GM12891 (cell line): Measurements from ENCODE around the gene LCE3C. TPM values are rescaled to one million over a fixed set of nuclear protein-coding genes. Genes with fewer than 3 reads are reported as not detected.
"Not testable (repeated sequence)": the region's sequence is repeated elsewhere in the genome, so short reads cannot be mapped to it uniquely, and the experiment has no call there.

Source experiments
- DNase-seq: peaks from one replicate; pipeline ENCODE4 v3.0.0; 2011; ENCODE audit warnings: low spot score; ENCODE audit not compliant: insufficient read length
- FAIRE-seq: peaks from 2 replicates; lab custom pipeline; 2011; peaks lifted over from hg19 to GRCh38; lab: Jason Lieb, UNC
- PAX5 ChIP-seq: IDR thresholded peaks from 2 replicates; pipeline ENCODE4 v1.6.1; 2011; ENCODE audit warnings: low read length, moderate library complexity, mild to moderate bottlenecking; ENCODE audit not compliant: insufficient read depth, severe bottlenecking
- POLR2A ChIP-seq: IDR thresholded peaks from 2 replicates; pipeline ENCODE4 v1.6.1; 2011; ENCODE audit warnings: low read depth, low read length, control low read depth
- POLR2AphosphoS5 ChIP-seq: IDR thresholded peaks from 2 replicates; pipeline ENCODE4 v1.6.1; 2011; ENCODE audit warnings: low read depth, low read length, control low read depth
- POU2F2 ChIP-seq: IDR thresholded peaks from 2 replicates; pipeline ENCODE4 v1.6.1; 2011; ENCODE audit warnings: low read depth, mild to moderate bottlenecking, control low read depth, low read length, moderate library complexity
- SPI1 ChIP-seq: IDR thresholded peaks from 2 replicates; pipeline ENCODE4 v1.6.1; 2011; ENCODE audit warnings: low read depth, low read length, control low read depth
- TAF1 ChIP-seq: IDR thresholded peaks from 2 replicates; pipeline ENCODE4 v1.6.1; 2011; ENCODE audit warnings: low read depth, low read length, control low read depth
- polyA plus RNA-seq: library from polyadenylated mRNA; unstranded; fragments of >200 nt; gene quantifications from one replicate; pipeline ENCODE4 v1.2.1, GENCODE V29; 2012; ENCODE audit warnings: low read depth, missing spikeins, inconsistent platforms; ENCODE audit not compliant: missing spikeins

The LCE3C gene
- polyA plus RNA-seq: not detected

GRCh38 chr1:152599934-152600333 is at the start of gene LCE3C:
LCE3C (plus strand) TSS chr1:152600234; CDS start chr1:152600732, 498 bp downstream.
- no peak for TF ChIP-seq POU2F2
- TF ChIP-seq POLR2A: no peak
- TF ChIP-seq PAX5: no peak
- TF ChIP-seq TAF1: no peak
- TF ChIP-seq POLR2AphosphoS5: no peak
- no peak for TF ChIP-seq SPI1
- DNase-seq (no peak), FAIRE-seq (no peak)

GRCh38 chr1:152565115-152565514 is 34.9 kb upstream of the LCE3C start:
- FAIRE-seq (no peak), DNase-seq (no peak)
- no peak for TF ChIP-seq PAX5
- no peak for TF ChIP-seq POU2F2
- TF ChIP-seq POLR2AphosphoS5: no peak
- no peak for TF ChIP-seq TAF1
- no peak for TF ChIP-seq POLR2A
- TF ChIP-seq SPI1: no peak

GRCh38 chr1:152565535-152566215 is 34.4 kb upstream of the LCE3C start:
- TF ChIP-seq POU2F2: no peak
- TF ChIP-seq POLR2A: no peak
- TF ChIP-seq POLR2AphosphoS5: no peak
- no peak for TF ChIP-seq TAF1
- no peak for TF ChIP-seq PAX5
- TF ChIP-seq SPI1: no peak
- FAIRE-seq: no peak
- DNase-seq: no peak

- FAIRE-seq (no peak), DNase-seq (no peak)
- TF ChIP-seq POLR2AphosphoS5 (no peak), POU2F2 (no peak), SPI1 (no peak)
Observed at GRCh38 chr1:152566681-152567080, 33.4 kb upstream of the LCE3C start, which contains the start of gene LCE3E. LCE3E (minus strand) TSS chr1:152566780; CDS start chr1:152566208, 572 bp downstream.

GRCh38 chr1:152577168-152577567 is 22.9 kb upstream of the LCE3C start:
- DNase-seq: no peak
- no peak for TF ChIP-seq POU2F2
- TF ChIP-seq TAF1: no peak
- TF ChIP-seq POLR2A: no peak
- no peak for TF ChIP-seq POLR2AphosphoS5
- TF ChIP-seq SPI1: no peak
- TF ChIP-seq PAX5: no peak
- FAIRE-seq: no peak

GRCh38 chr1:152579526-152579925 is 20.5 kb upstream of the LCE3C start:
- not testable (repeated sequence) for FAIRE-seq, DNase-seq

GRCh38 chr1:152580433-152580832 is 19.6 kb upstream of the LCE3C start, which contains the start of gene LCE3D:
LCE3D (minus strand) TSS chr1:152580516; CDS start chr1:152579936, 580 bp downstream.
- TF ChIP-seq PAX5: no peak
- TF ChIP-seq SPI1: no peak
- no peak for TF ChIP-seq TAF1
- TF ChIP-seq POU2F2: no peak
- TF ChIP-seq POLR2AphosphoS5: no peak
- FAIRE-seq: no peak
- no peak for DNase-seq

- FAIRE-seq: no peak
- TF ChIP-seq POLR2AphosphoS5 (no peak), PAX5 (no peak), TAF1 (no peak), SPI1 (no peak), POU2F2 (no peak), POLR2A (no peak)
- no peak for DNase-seq
Observed at GRCh38 chr1:152582647-152583046, 17.4 kb upstream of the LCE3C start.

- DNase-seq (no peak), FAIRE-seq (no peak)
- TF ChIP-seq PAX5 (no peak), POLR2AphosphoS5 (no peak), TAF1 (no peak), POLR2A (no peak), POU2F2 (no peak), SPI1 (no peak)
Observed at GRCh38 chr1:152585586-152585985, 14.4 kb upstream of the LCE3C start.

- TF ChIP-seq POLR2A (no peak), TAF1 (no peak), PAX5 (no peak), POU2F2 (no peak), SPI1 (no peak), POLR2AphosphoS5 (no peak)
- FAIRE-seq (no peak), DNase-seq (no peak)
Observed at GRCh38 chr1:152596986-152597385, 3.0 kb upstream of the LCE3C start.
